ENCODE data around the gene LYPD3. TPM values are rescaled to one million over a fixed set of nuclear protein-coding genes. Genes with fewer than 3 reads are reported as not detected.
"Not testable (repeated sequence)": the region's sequence is repeated elsewhere in the genome, so short reads cannot be mapped to it uniquely, and the experiment has no call there.

Gene LYPD3
- polyA plus RNA-seq, 1 donor, result 0.67 TPM

- no peak for DNase-seq (ENCODE audit: low read depth)
These were observed 3.0 kb downstream of the LYPD3 start for GRCh38 chr19:43462383-43462782.

GRCh38 chr19:43461303-43461702 is 4.1 kb downstream of the LYPD3 start:
- DNase-seq (ENCODE audit: low read depth), result no peak

- DNase-seq (ENCODE audit: low read depth), result no peak
These were observed 4.9 kb downstream of the LYPD3 start for GRCh38 chr19:43460362-43461016.

- no peak for DNase-seq (ENCODE audit: low read depth)
These were observed 7.6 kb downstream of the LYPD3 start for GRCh38 chr19:43457809-43458208.

- no peak for DNase-seq (ENCODE audit: low read depth)
These were observed 9.9 kb downstream of the LYPD3 start for GRCh38 chr19:43455321-43456113.

GRCh38 chr19:43454031-43454430 is 11.4 kb downstream of the LYPD3 start:
- no peak for DNase-seq (ENCODE audit: low read depth)

- no peak for DNase-seq (ENCODE audit: low read depth)
These were observed 12.8 kb downstream of the LYPD3 start for GRCh38 chr19:43452582-43452981.

GRCh38 chr19:43450545-43450997 is 14.8 kb downstream of the LYPD3 start:
- DNase-seq (ENCODE audit: low read depth), result no peak

GRCh38 chr19:43447655-43448054 is 17.8 kb downstream of the LYPD3 start:
- no peak for DNase-seq (ENCODE audit: low read depth)

GRCh38 chr19:43446746-43447489 is 18.5 kb downstream of the LYPD3 start:
- DNase-seq (ENCODE audit: low read depth), result no peak

GRCh38 chr19:43445426-43445825 is 20.0 kb downstream of the LYPD3 start:
- no peak for DNase-seq (ENCODE audit: low read depth)

GRCh38 chr19:43444531-43445287 is 20.7 kb downstream of the LYPD3 start:
- no peak for DNase-seq (ENCODE audit: low read depth)

- DNase-seq (ENCODE audit: low read depth), result not testable (repeated sequence)
These were observed 21.3 kb downstream of the LYPD3 start for GRCh38 chr19:43444091-43444490.

GRCh38 chr19:43441716-43442115 is 23.7 kb downstream of the LYPD3 start:
- no peak for DNase-seq (ENCODE audit: low read depth)

GRCh38 chr19:43439709-43440063 is 25.7 kb downstream of the LYPD3 start:
- DNase-seq (ENCODE audit: low read depth), result no peak

GRCh38 chr19:43439032-43439708 is 26.2 kb downstream of the LYPD3 start:
- no peak for DNase-seq (ENCODE audit: low read depth)

GRCh38 chr19:43438291-43439031 is 26.9 kb downstream of the LYPD3 start:
- DNase-seq (ENCODE audit: low read depth), result no peak

GRCh38 chr19:43437712-43438111 is 27.7 kb downstream of the LYPD3 start:
- no peak for DNase-seq (ENCODE audit: low read depth)

GRCh38 chr19:43437284-43437683 is 28.1 kb downstream of the LYPD3 start:
- DNase-seq (ENCODE audit: low read depth), result not testable (repeated sequence)

GRCh38 chr19:43435775-43436174 is 29.6 kb downstream of the LYPD3 start:
- no peak for DNase-seq (ENCODE audit: low read depth)

Data from forelimb muscle (tissue), 1 donor.